Adrenal gland (tissue), 5 donors: ENCODE data around the gene ANKRD23.

Experiments used
- CTCF ChIP-seq, 6 experiments: fragments of 450-650 bp in 4 of 6; fragments of 200-600 bp in 2 of 6; sonication (generic) in 1 of 6; IDR thresholded peaks; 1 replicate in 5 of 6; 2 replicates in 1 of 6; pipeline versions ENCODE4 v1.5.1 to v1.8.0; 2016 to 2021; ENCODE audit warnings: antibody characterized with exemption in 6 of 6, mild to moderate bottlenecking in 2 of 6, moderate library complexity in 1 of 6
- POLR2A ChIP-seq, 2 donors: fragments of 450-650 bp; IDR thresholded peaks; one replicate each; pipeline ENCODE4 v1.6.1; 2017; ENCODE audit warnings: antibody characterized with exemption in 2 of 2, mild to moderate bottlenecking in 2 of 2, moderate library complexity in 1 of 2
- donor health status: DM: no; HTN: no; CAD: no.

DNA sequence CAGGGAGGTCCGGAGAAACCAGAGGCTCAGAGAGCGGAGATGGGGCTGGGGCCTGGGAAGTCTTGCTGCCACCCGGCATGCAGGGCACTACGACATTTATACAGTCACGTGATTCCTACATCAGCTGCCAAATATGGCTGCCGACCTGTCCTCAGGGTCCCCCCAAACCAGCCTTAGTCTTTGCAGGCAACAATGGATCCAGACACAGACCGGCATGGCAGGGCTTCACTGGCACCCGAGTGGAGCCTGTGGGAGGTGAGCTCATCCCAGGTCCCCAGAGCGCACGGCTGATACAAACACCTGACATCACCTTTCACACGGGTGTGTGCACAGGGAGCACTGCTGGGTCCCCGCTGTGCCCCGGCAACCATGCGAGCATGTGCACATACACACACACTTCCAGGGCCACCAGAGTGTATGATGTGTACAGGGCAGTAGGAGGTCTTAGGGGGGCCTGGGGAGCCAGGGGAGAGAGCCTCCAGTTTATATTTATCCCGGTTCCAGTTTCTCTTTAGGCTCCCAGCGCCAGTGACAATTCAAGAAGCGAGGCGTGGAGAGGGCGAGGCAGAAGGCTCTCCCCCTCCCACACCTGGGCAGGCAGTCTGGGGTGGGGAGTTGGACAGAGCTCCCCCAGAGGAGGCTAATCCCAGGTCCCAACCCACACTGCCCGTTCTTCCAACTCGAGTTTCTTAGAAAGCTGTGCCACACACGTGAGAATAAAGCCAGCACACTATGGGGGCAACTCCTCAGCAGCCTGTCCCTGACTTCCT lies 23.4 kb upstream of the ANKRD23 start:
- TF ChIP-seq POLR2A (IDR thresholded peaks at IDR 0.05) (no peak), CTCF (IDR thresholded peaks at IDR 0.05) (no peak)
